RWPE2 (cell line): ENCODE data around the gene ITFG1.

Experiments used
- ATAC-seq: fragments of 200-7000 bp; cut with Tn5 transposase; 3 replicates; pipeline ENCODE4 v1.9.1; 2021; ENCODE audit warnings: low read depth
- DNase-seq: peaks from one replicate; pipeline ENCODE4 v3.0.0-alpha.2; 2020; ENCODE audit warnings: low spot score
- H3K27ac ChIP-seq: fragments of 450-650 bp; 2 replicates; pipeline ENCODE4 v1.5.1; 2017; ENCODE audit warnings: mild to moderate bottlenecking; ENCODE audit not compliant: poor library complexity, severe bottlenecking
- H3K27me3 ChIP-seq: fragments of 250-450 bp; sonication (Bioruptor Pico); 2 replicates; pipeline ENCODE4 v1.5.1; 2021; ENCODE audit warnings: mild to moderate bottlenecking, moderate library complexity; ENCODE audit not compliant: insufficient read depth, poor library complexity, severe bottlenecking
- H3K36me3 ChIP-seq: fragments of 250-450 bp; sonication (Bioruptor Pico); 2 replicates; pipeline ENCODE4 v1.5.1; 2020; ENCODE audit warnings: low read depth, mild to moderate bottlenecking, moderate library complexity
- H3K4me1 ChIP-seq: fragments of 250-450 bp; sonication (Bioruptor Pico); 2 replicates; pipeline ENCODE4 v1.5.1; 2021; ENCODE audit warnings: mild to moderate bottlenecking, moderate library complexity; ENCODE audit not compliant: insufficient read depth, poor library complexity, severe bottlenecking
- H3K4me3 ChIP-seq: fragments of 250-450 bp; sonication (Bioruptor Pico); 2 replicates; pipeline ENCODE4 v1.5.1; 2021; ENCODE audit warnings: mild to moderate bottlenecking, moderate library complexity; ENCODE audit not compliant: severe bottlenecking
- H3K9me3 ChIP-seq: fragments of 250-450 bp; sonication (Bioruptor Pico); 2 replicates; pipeline ENCODE4 v1.5.1; 2021; ENCODE audit warnings: mild to moderate bottlenecking, moderate library complexity; ENCODE audit not compliant: severe bottlenecking
- TF ChIP-seq, protein P1 (sequence below): fragments of 450-650 bp; IDR thresholded peaks from one replicate; pipeline ENCODE4 v1.5.1; 2017; ENCODE audit warnings: mild to moderate bottlenecking, moderate library complexity; ENCODE audit not compliant: poor library complexity, severe bottlenecking

ITFG1 gene

DNA sequence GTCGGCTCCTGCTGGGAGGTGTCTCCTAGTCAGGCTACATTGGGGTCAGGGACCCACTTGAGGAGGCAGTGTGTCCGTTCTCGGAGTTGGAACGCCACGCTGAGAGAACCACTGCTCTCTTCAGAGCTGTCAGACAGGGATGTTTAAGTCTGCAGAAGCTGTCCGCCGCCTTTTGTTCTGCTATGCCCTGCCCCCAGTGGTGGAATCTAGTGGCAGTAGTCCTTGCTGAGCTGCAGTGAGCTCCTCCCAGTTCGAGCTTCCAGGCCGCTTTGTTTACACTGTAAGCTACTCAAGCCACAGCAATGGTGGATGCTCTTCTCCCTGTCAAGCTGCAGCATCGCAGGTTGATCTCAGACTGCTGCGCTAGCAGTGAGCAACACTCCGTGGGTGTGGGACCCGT is 36.0 kb downstream of the ITFG1 start:
- no peaks in the 10 kb centered on the region for H3K9me3 ChIP-seq
- H3K36me3 ChIP-seq: peaks cover 39% of the 10 kb centered on the region
- DNase-seq (no peak), ATAC-seq (no peak)
- TF ChIP-seq, protein P1, sequence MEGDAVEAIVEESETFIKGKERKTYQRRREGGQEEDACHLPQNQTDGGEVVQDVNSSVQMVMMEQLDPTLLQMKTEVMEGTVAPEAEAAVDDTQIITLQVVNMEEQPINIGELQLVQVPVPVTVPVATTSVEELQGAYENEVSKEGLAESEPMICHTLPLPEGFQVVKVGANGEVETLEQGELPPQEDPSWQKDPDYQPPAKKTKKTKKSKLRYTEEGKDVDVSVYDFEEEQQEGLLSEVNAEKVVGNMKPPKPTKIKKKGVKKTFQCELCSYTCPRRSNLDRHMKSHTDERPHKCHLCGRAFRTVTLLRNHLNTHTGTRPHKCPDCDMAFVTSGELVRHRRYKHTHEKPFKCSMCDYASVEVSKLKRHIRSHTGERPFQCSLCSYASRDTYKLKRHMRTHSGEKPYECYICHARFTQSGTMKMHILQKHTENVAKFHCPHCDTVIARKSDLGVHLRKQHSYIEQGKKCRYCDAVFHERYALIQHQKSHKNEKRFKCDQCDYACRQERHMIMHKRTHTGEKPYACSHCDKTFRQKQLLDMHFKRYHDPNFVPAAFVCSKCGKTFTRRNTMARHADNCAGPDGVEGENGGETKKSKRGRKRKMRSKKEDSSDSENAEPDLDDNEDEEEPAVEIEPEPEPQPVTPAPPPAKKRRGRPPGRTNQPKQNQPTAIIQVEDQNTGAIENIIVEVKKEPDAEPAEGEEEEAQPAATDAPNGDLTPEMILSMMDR: no peak
- no peaks in the 10 kb centered on the region for H3K4me1 ChIP-seq
- H3K4me3 ChIP-seq: no peak overlapping the region
- H3K27ac ChIP-seq: no peak overlapping the region
- H3K27me3 ChIP-seq: no peaks in the 10 kb centered on the region

DNA sequence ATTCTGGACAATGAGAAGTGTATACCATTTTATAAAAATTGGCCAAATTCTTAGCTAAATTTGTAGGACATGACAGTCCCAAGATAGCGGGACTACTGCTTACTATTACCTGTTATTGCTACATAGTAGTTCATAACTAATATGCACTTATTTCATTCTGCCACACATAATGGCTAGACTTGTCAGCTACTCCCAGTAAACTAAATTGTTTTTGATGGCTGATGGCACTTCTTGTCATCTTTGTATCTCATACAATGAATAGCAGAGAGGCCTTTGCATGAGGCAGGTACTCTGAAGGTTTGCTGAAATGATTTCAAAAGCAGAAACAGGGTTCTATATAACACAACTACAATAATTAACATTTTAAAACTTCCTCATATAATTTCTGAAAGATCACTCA is 44.0 kb downstream of the ITFG1 start:
- Histone ChIP-seq H3K36me3 (peaks cover 3% of the 10 kb centered on the region; the same call in 1 of the 2 replicates), H3K4me1 (no peaks in the 10 kb centered on the region), H3K4me3 (no peak overlapping the region), H3K9me3 (no peaks in the 10 kb centered on the region), H3K27me3 (no peaks in the 10 kb centered on the region), H3K27ac (no peak overlapping the region)
- TF ChIP-seq, protein P1: no peak
- no peak for DNase-seq
- no peak for ATAC-seq

DNA sequence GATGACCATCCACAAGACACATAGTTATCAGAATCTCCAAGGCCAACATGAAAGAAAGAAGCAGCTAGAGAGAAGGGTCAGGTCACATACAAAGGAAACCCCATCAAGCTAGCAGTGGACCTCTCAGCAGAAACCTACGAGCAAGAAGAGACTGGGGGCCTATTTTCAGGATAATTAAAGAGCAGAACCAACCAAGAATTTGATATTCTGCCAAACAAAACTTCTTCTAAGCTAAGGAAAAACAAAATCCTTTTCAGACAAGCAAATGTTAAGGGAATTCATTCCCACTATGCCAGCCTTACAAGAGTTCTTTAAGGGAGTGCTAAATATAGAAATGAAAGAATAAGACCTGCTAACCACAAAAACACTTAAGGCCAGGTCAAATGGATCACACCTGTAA is 47.8 kb downstream of the ITFG1 start:
- 0 out of 2 replicates have a peak, but pooled peaks cover 3% of the 10 kb centered on the region for H3K36me3 ChIP-seq
- H3K27me3 ChIP-seq: no peaks in the 10 kb centered on the region

DNA sequence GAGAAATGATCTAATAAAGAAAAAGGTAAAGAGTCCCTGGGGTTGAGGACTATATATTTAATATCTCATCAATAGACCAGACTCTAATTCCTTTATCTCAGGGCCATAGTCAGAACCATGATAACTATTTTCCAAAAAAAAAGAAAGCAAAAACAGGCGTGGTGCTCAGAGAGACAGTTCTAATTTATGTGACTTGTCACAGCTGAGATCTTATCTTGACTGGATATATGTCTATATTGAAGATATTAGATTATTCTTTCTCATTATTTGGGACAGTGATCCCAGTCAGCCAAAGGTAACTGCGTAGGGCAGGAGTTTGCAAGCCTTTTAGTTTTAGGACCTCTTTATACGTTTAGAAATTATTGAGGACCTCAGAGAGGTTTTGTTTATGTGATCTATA is 52.4 kb downstream of the ITFG1 start:
- Histone ChIP-seq H3K27ac (no peak overlapping the region), H3K4me3 (no peak overlapping the region), H3K9me3 (no peaks in the 10 kb centered on the region), H3K4me1 (no peaks in the 10 kb centered on the region), H3K27me3 (no peaks in the 10 kb centered on the region), H3K36me3 (no peaks in the 10 kb centered on the region)
- ATAC-seq (no peak), DNase-seq (no peak)
- TF ChIP-seq, protein P1: no peak

More for the DNA sequence above, 47.8 kb downstream of the ITFG1 start:
- TF ChIP-seq, protein P1: no peak
- H3K4me3 ChIP-seq: no peak overlapping the region
- ATAC-seq (no peak), DNase-seq (no peak)
- no peaks in the 10 kb centered on the region for H3K4me1 ChIP-seq
- H3K9me3 ChIP-seq: no peaks in the 10 kb centered on the region
- H3K27ac ChIP-seq: no peak overlapping the region

DNA sequence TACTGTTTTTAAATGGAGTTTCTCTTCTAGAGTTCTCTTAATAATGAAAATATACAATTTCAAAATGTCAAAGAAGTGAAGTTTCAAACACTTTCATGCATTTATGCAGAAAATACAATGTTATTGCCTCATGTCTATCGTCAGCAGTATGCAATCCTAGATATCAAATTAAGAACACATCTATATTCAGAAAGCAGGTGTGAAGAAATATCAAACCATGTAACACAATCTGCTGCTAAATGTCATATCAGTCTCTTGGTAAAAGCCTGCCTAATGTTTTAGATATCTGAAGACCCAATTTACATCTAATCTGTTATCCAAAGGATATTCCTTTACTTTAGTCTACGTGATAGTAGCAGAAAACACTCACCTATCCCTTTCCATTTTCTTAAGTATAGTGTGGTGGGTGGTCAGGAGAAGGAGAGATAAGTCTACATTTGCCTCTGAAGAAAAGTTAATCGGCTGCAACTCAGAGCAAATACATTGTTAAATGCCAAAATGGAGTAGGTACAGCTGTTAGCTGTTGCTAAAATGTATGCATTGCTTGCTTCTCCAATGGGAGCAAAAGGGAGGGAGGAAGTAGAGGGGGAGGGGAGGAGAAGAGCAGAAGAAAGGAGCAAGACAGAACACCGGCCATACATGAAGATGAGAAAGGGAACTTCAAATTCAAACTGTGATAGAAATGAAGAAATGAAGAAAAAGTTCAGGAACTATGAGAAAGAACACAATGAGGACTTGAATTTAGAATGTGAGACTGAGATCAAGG is 64.9 kb downstream of the ITFG1 start:
- Histone ChIP-seq H3K36me3 (no peaks in the 10 kb centered on the region), H3K9me3 (no peaks in the 10 kb centered on the region), H3K4me1 (no peaks in the 10 kb centered on the region), H3K27me3 (no peaks in the 10 kb centered on the region), H3K27ac (no peak overlapping the region), H3K4me3 (no peak overlapping the region)
- no peak for ATAC-seq
- TF ChIP-seq, protein P1: no peak
- DNase-seq: no peak
